Endodermal cell (in vitro differentiated cells): ENCODE data around the gene ZSCAN18. TPM values are rescaled to one million over a fixed set of nuclear protein-coding genes. Genes with fewer than 3 reads are reported as not detected.

Experiments used
- DNase-seq: peaks from one replicate; pipeline ENCODE4 v3.0.0-alpha.2; 2017
- H3K27ac ChIP-seq: 2 replicates; pipeline ENCODE4 v1.5.1; 2013; ENCODE audit warnings: mild to moderate bottlenecking, low read depth, low read length, moderate library complexity
- H3K27me3 ChIP-seq: 2 replicates; pipeline ENCODE4 v1.6.1; 2013; ENCODE audit warnings: mild to moderate bottlenecking, low read length, moderate library complexity; ENCODE audit not compliant: insufficient read depth, control insufficient read depth, poor library complexity, severe bottlenecking
- H3K36me3 ChIP-seq: 2 replicates; pipeline ENCODE4 v1.7.0; 2013; ENCODE audit warnings: mild to moderate bottlenecking, low read length, moderate library complexity; ENCODE audit not compliant: control insufficient read depth, insufficient read depth
- H3K4me1 ChIP-seq: one replicate; pipeline ENCODE4 v1.7.0; 2013; ENCODE audit warnings: low read length; ENCODE audit not compliant: control insufficient read depth, insufficient read depth
- H3K4me3 ChIP-seq: 2 replicates; pipeline ENCODE4 v1.5.1; 2013; ENCODE audit warnings: mild to moderate bottlenecking, low read length, moderate library complexity
- H3K9ac ChIP-seq: 2 replicates; pipeline ENCODE4 v1.6.1; 2013; ENCODE audit warnings: mild to moderate bottlenecking, low read length, moderate library complexity; ENCODE audit not compliant: poor library complexity, severe bottlenecking; ENCODE audit errors: extremely low read depth
- H3K9me3 ChIP-seq: 2 replicates; pipeline ENCODE4 v1.6.1; 2013; ENCODE audit warnings: mild to moderate bottlenecking, low read length, moderate library complexity; ENCODE audit not compliant: control insufficient read depth
- H3K27ac Mint-ChIP-seq: 2 replicates; pipeline ENCODE4 v1.8.0; 2020; ENCODE audit warnings: mixed read lengths
- H3K27me3 Mint-ChIP-seq: 2 replicates; pipeline ENCODE4 v1.8.0; 2021; ENCODE audit warnings: mild to moderate bottlenecking, mixed read lengths; ENCODE audit not compliant: insufficient read depth
- H3K36me3 Mint-ChIP-seq: 2 replicates; pipeline ENCODE4 v1.8.0; 2020; ENCODE audit warnings: low read depth, mixed read lengths
- H3K4me1 Mint-ChIP-seq: 2 replicates; pipeline ENCODE4 v1.8.0; 2020; ENCODE audit warnings: mixed read lengths
- H3K4me3 Mint-ChIP-seq: 2 replicates; pipeline ENCODE4 v1.8.0; 2020; ENCODE audit warnings: mild to moderate bottlenecking, moderate library complexity, mixed read lengths
- H3K9me3 Mint-ChIP-seq: 2 replicates; pipeline ENCODE4 v1.8.0; 2020; ENCODE audit warnings: mild to moderate bottlenecking, mixed read lengths
- WGBS, 2 experiments: methylation state at CpG; one replicate each; pipeline versions ENCODE4 v1.1.5 to v1.1.7; 2013; ENCODE audit warnings: missing lambda C conversion rate in 2 of 2, mixed read lengths in 1 of 2; ENCODE audit not compliant: insufficient coverage in 1 of 2, insufficient read length in 1 of 2; 5-methylcytosine and 5-hydroxymethylcytosine counted together
- total RNA-seq, 2 donors: library from RNA; stranded (reverse); fragmentation: NEBNext Ultra II Directional in 1 of 2; extraction: Animal tissue kit (Norgen Biotek cat#: 25700) in 1 of 2; gene quantifications; 2 replicates in 1 of 2; 3 replicates in 1 of 2; pipeline ENCODE4 v1.2.1, GENCODE V29; 2021
- TF ChIP-seq, protein P1 (sequence below): fragments of 200-600 bp; sonication (generic); conservative IDR thresholded peaks from 2 replicates; pipeline ENCODE4 v1.5.0; 2021; ENCODE audit warnings: antibody characterized with exemption, mild to moderate bottlenecking

The ZSCAN18 gene
- total RNA-seq, 2 donors from 2014 or later = 68.2 to 112 TPM

DNA sequence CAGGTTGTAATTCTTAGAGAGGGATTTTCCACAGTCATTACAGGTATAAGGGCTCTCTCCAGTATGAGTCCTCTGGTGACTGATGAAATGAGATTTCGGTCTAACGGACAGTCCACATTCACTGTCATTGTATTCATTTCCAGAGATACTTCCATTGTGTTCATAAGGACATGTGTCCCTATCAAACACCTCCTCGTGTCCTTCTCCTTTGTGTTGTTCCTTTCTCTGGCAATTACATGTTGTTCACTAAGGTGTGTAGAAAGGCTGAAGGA, 10.5 kb upstream of the ZSCAN18 start:
- H3K4me1 Mint-ChIP-seq = no peaks in the 10 kb centered on the region
- H3K36me3 ChIP-seq = no peaks in the 10 kb centered on the region
- DNase-seq = no peak
- no peaks in the 10 kb centered on the region for H3K27me3 ChIP-seq
- H3K27ac Mint-ChIP-seq = no peak overlapping the region
- WGBS, 2 experiments = 62 to 66% methylated on average over 3 of the region's 3 CpGs
- H3K4me1 ChIP-seq = no peaks in the 10 kb centered on the region
- H3K9ac ChIP-seq = no peak overlapping the region
- H3K4me3 ChIP-seq = peak overlapping the region; percentile 18
- no peak overlapping the region for H3K27ac ChIP-seq
- H3K9me3 Mint-ChIP-seq = peaks cover 91% of the 10 kb centered on the region
- H3K9me3 ChIP-seq = peaks cover 62% of the 10 kb centered on the region
- TF ChIP-seq, protein P1, sequence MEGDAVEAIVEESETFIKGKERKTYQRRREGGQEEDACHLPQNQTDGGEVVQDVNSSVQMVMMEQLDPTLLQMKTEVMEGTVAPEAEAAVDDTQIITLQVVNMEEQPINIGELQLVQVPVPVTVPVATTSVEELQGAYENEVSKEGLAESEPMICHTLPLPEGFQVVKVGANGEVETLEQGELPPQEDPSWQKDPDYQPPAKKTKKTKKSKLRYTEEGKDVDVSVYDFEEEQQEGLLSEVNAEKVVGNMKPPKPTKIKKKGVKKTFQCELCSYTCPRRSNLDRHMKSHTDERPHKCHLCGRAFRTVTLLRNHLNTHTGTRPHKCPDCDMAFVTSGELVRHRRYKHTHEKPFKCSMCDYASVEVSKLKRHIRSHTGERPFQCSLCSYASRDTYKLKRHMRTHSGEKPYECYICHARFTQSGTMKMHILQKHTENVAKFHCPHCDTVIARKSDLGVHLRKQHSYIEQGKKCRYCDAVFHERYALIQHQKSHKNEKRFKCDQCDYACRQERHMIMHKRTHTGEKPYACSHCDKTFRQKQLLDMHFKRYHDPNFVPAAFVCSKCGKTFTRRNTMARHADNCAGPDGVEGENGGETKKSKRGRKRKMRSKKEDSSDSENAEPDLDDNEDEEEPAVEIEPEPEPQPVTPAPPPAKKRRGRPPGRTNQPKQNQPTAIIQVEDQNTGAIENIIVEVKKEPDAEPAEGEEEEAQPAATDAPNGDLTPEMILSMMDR = no peak
- no peak overlapping the region for H3K4me3 Mint-ChIP-seq
- H3K36me3 Mint-ChIP-seq = peaks cover under 1% of the 10 kb centered on the region
- peaks cover 3% of the 10 kb centered on the region for H3K27me3 Mint-ChIP-seq

DNA sequence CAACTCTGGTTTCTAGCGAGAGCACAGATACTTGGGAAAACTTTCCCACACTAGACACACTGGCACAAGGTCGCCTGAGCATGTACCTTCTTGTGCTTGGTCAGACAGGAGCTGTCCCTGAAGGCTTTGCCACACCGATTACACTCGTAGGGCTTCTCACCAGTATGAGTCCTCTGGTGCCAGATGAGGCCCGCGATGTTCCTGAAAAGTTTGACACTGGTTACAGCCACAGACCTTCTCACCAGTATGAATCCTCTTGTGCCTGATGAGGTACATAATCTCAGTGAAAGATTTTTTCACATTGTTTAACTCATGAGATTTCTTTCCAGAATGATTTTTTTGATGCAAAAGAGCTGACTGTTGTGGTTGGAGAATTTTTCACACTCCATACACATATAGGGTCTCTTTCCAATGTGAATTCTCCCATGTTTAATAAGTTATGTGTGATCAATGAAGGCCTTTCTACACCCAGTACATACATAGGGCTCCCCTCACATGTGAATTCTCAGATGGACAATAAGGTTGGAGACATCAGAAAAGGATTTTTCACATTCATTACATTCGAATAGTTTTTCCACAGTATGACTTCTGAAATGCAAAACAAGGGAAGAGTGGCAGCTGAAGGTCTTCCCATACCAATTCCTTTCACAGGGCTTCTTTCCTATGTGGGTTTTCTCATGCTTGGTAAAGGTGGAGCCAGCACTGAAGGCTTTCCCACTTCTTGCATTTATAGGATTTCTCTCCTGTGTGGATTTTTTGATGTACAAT, 9.9 kb upstream of the ZSCAN18 start:
- 68 to 92% methylated on average over 4 to 7 of the region's 7 CpGs for WGBS, 2 experiments
- TF ChIP-seq, protein P1 = no peak
- H3K27me3 ChIP-seq = no peaks in the 10 kb centered on the region
- peaks cover 67% of the 10 kb centered on the region for H3K9me3 ChIP-seq
- H3K9ac ChIP-seq = no peak overlapping the region
- H3K36me3 ChIP-seq = no peaks in the 10 kb centered on the region
- peaks cover 4% of the 10 kb centered on the region for H3K36me3 Mint-ChIP-seq
- DNase-seq = no peak
- H3K27ac ChIP-seq = no peak overlapping the region
- no peaks in the 10 kb centered on the region for H3K4me1 Mint-ChIP-seq
- peaks cover 91% of the 10 kb centered on the region for H3K9me3 Mint-ChIP-seq
- H3K4me1 ChIP-seq = no peaks in the 10 kb centered on the region
- no peak overlapping the region for H3K4me3 Mint-ChIP-seq
- no peak overlapping the region for H3K27ac Mint-ChIP-seq
- H3K4me3 ChIP-seq = peak overlapping the region; percentile 18
- peaks cover 3% of the 10 kb centered on the region for H3K27me3 Mint-ChIP-seq

- peaks cover 64% of the 10 kb centered on the region for H3K9me3 ChIP-seq
- H3K27me3 ChIP-seq = no peaks in the 10 kb centered on the region
- Mint-ChIP-seq H3K4me1 (peaks cover 4% of the 10 kb centered on the region), H3K9me3 (peaks cover 49% of the 10 kb centered on the region), H3K36me3 (peaks cover 20% of the 10 kb centered on the region), H3K4me3 (peak overlapping the region; percentile 82), H3K27ac (peak overlapping the region; percentile 98), H3K27me3 (peaks cover 4% of the 10 kb centered on the region)
- no peaks in the 10 kb centered on the region for H3K4me1 ChIP-seq
- DNase-seq = no peak
- 47 to 56% methylated on average over 2 of the region's 2 CpGs for WGBS, 2 experiments
- peaks cover 16% of the 10 kb centered on the region for H3K36me3 ChIP-seq
- peak overlapping the region; percentile 99 for H3K9ac ChIP-seq
- H3K27ac ChIP-seq = peak overlapping the region; percentile 100
- H3K4me3 ChIP-seq = peak overlapping the region; percentile 84
- TF ChIP-seq, protein P1 = no peak
Measured at GRCh38 chr19:58098682-58098998, 609 bp upstream of the ZSCAN18 start.
